ENCODE measurements around the gene RBM47. TPM values are rescaled to one million over a fixed set of nuclear protein-coding genes. Genes with fewer than 3 reads are reported as not detected.
"Not testable (repeated sequence)": the region's sequence is repeated elsewhere in the genome, so short reads cannot be mapped to it uniquely, and the experiment has no call there.

Gene RBM47
- total RNA-seq, 3 donors from 2014 or later: 66.6 to 151 (median 89.5) TPM

DNA sequence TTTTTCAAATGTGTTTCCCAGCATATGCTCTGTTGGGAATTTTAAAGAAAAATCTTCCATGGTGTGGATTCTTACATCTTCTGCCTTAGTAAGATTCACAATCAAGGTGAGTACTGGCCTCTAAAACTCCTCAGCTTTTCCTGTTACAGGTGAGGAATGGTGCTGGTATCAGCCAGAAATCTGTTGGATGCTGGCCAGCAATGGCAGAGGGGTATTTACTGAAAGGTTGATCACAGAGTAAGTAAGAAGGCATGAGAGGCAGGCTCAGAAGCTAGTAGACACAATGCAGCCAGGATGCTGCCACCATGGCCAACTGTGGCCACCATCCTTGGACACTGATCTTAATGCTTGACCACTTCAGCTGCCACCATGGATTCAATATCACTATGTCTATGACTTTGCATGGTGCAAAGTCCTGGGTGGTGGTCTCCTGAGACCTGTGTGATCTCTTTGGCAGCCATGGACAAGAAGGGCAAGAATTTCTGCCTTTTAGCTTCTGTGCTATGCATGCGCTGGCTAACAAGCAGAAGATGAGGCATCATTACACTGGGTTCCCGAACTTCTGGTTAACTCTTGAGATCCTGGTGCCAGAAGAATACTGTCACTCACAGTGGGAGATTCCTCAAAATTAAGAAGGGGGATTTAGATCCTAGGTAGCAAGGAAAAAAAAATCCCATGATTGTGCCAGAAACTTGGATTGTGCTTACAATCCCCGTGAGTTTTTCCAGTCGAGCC is 234.3 kb downstream of the RBM47 start:
- intact Hi-C loops (cut with DNase I; ENCODE audit: low total_unique reads): loop anchor here (5.0 kb wide), 1 partner anchor 1518 kb away; no protein-coding TSS in a partner anchor
- TF ChIP-seq POLR2A (IDR thresholded peaks at IDR 0.05) (no peak), POLR2AphosphoS5 (IDR thresholded peaks at IDR 0.05) (no peak)
- TF ChIP-seq, protein P1, sequence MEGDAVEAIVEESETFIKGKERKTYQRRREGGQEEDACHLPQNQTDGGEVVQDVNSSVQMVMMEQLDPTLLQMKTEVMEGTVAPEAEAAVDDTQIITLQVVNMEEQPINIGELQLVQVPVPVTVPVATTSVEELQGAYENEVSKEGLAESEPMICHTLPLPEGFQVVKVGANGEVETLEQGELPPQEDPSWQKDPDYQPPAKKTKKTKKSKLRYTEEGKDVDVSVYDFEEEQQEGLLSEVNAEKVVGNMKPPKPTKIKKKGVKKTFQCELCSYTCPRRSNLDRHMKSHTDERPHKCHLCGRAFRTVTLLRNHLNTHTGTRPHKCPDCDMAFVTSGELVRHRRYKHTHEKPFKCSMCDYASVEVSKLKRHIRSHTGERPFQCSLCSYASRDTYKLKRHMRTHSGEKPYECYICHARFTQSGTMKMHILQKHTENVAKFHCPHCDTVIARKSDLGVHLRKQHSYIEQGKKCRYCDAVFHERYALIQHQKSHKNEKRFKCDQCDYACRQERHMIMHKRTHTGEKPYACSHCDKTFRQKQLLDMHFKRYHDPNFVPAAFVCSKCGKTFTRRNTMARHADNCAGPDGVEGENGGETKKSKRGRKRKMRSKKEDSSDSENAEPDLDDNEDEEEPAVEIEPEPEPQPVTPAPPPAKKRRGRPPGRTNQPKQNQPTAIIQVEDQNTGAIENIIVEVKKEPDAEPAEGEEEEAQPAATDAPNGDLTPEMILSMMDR (IDR thresholded peaks at IDR 0.05): no peak

DNA sequence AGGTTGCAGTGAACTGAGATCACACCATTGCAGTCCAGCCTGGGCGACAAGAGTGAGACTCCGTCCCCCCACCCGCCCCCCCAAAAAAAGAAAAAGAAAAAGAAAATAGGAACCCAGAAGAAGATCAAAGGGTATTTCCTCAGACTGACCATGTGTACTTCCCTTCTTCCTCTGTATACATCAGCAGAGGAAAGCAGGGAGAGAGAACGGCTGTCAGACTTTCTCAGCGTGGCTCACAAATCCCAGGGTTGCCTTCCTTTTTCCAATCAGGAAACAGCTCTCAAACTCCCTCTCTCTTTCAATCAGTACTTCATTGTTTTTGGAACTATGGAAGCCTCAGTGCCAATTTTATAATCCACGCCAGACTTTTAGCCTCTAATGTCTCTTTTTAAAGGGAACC is 235.4 kb downstream of the RBM47 start:
- DNase-seq (ENCODE audit: low spot score in 2 of 2): no peak
- Histone ChIP-seq H3K4me3 (no peak overlapping the region), H3K4me1 (peaks cover 0 to 7% of the 10 kb centered on the region in 2 donors), H3K27me3 (no peaks in the 10 kb centered on the region), H3K9me3 (no peaks in the 10 kb centered on the region), H3K27ac (peak overlapping the region in 1 of 2 donors; percentile 42), H3K36me3 (no peaks in the 10 kb centered on the region)
- intact Hi-C loops (cut with DNase I; ENCODE audit: low total_unique reads): no loop called here
- TF ChIP-seq POLR2A (IDR thresholded peaks at IDR 0.05) (no peak), POLR2AphosphoS5 (IDR thresholded peaks at IDR 0.05) (no peak)
- TF ChIP-seq, protein P1 (IDR thresholded peaks at IDR 0.05): no peak

More for the DNA sequence above, 234.3 kb downstream of the RBM47 start:
- Histone ChIP-seq H3K27ac (peak overlapping the region; percentile 56 to 82), H3K4me1 (peaks cover 0 to 7% of the 10 kb centered on the region in 2 donors), H3K27me3 (no peaks in the 10 kb centered on the region), H3K4me3 (no peak overlapping the region), H3K36me3 (no peaks in the 10 kb centered on the region), H3K9me3 (no peaks in the 10 kb centered on the region)
- DNase-seq (ENCODE audit: low spot score in 2 of 2): no peak

GRCh38 chr4:40392241-40392640 is 237.4 kb downstream of the RBM47 start:
- intact Hi-C loops (cut with DNase I; ENCODE audit: low total_unique reads); H3K27ac ChIP-seq; H3K36me3 ChIP-seq; DNase-seq (ENCODE audit: low spot score in 2 of 2); H3K9me3 ChIP-seq; H3K4me1 ChIP-seq; H3K4me3 ChIP-seq; H3K27me3 ChIP-seq: not testable (repeated sequence)

- no peak overlapping the region for H3K4me3 ChIP-seq
- intact Hi-C loops (cut with DNase I; ENCODE audit: low total_unique reads): no loop called here
- no peaks in the 10 kb centered on the region for H3K27me3 ChIP-seq
- H3K36me3 ChIP-seq: no peaks in the 10 kb centered on the region
- TF ChIP-seq POLR2AphosphoS5 (IDR thresholded peaks at IDR 0.05) (no peak), POLR2A (IDR thresholded peaks at IDR 0.05) (no peak)
- TF ChIP-seq, protein P1 (IDR thresholded peaks at IDR 0.05): no peak
- H3K4me1 ChIP-seq: no peaks in the 10 kb centered on the region
- no peak overlapping the region for H3K27ac ChIP-seq
- H3K9me3 ChIP-seq: no peaks in the 10 kb centered on the region
- DNase-seq (ENCODE audit: low spot score in 2 of 2): no peak
Measured at GRCh38 chr4:40389986-40390385, 239.7 kb downstream of the RBM47 start.

DNA sequence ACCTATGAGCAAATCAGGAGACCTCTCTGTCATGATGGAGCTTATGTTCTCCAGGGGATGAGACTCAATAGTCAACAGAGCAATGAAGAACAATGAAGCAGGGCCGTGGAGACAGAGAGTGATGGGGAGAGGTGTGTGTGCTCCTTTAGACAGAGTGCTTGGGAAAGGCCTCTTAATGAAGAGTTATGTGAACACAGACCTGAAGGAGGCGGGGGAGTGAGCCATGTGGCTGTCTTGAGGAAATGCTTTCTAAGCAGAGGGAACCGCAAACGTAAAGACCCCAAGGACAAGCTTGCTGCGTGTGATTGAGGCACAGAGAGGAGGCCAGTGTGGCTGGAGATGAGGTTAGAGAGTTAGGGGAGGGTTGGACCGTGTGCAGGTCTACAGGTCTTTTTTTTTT is 241.4 kb downstream of the RBM47 start:
- Histone ChIP-seq H3K27me3 (no peaks in the 10 kb centered on the region), H3K36me3 (no peaks in the 10 kb centered on the region), H3K4me3 (no peak overlapping the region), H3K4me1 (no peaks in the 10 kb centered on the region), H3K9me3 (no peaks in the 10 kb centered on the region), H3K27ac (no peak overlapping the region)
- no peak for DNase-seq (ENCODE audit: low spot score in 2 of 2)
- TF ChIP-seq, protein P1 (IDR thresholded peaks at IDR 0.05): no peak
- no peak for TF ChIP-seq POLR2AphosphoS5 (IDR thresholded peaks at IDR 0.05)
- no peak for TF ChIP-seq POLR2A (IDR thresholded peaks at IDR 0.05)
- intact Hi-C loops (cut with DNase I; ENCODE audit: low total_unique reads): no loop called here
